ENCODE results near the gene ARSA. TPM values are rescaled to one million over a fixed set of nuclear protein-coding genes. Genes with fewer than 3 reads are reported as not detected.

The ARSA gene
- total and polyA plus RNA-seq, 2 of the 13 experiments (the other 11 are each of a cell fraction or from before 2014, with no cell fraction given), result 9.0 to 11.5 TPM

DNA sequence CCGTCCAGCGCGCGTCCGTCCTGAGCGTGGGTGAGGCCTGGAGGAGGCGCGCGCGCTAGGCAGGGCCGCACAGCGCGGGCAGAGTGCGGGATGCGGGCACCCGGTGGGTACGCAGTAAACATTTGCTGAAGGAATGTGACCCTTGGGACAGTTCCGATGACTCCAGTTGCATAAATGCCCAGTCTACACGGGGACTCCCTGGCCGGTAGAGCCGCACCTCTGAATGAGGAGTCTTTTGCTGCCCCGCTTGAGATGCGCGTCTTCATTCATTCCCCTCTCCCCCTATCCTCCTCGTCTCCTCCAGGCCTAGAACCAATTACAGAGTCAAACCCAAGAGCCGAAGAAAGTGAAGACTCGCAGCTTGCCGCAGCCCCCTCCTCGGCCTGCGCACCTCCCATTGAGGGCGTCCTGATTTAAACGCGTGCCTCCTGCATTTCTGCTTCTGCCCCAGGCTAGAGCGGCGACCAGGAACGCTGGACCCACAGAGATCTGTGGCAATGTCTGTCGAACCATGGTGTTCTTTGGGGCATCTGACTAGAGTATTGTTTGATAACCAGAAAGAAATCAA, 44.6 kb downstream of the ARSA start (continued):
- 0 out of 2 replicates have a peak, but pooled peaks have one; percentile 67 for TF ChIP-seq ARID2 (CRISPR knock-in tag; IDR thresholded peaks at IDR 0.05; ENCODE audit: borderline replicate concordance)
- TF ChIP-seq, protein P1, sequence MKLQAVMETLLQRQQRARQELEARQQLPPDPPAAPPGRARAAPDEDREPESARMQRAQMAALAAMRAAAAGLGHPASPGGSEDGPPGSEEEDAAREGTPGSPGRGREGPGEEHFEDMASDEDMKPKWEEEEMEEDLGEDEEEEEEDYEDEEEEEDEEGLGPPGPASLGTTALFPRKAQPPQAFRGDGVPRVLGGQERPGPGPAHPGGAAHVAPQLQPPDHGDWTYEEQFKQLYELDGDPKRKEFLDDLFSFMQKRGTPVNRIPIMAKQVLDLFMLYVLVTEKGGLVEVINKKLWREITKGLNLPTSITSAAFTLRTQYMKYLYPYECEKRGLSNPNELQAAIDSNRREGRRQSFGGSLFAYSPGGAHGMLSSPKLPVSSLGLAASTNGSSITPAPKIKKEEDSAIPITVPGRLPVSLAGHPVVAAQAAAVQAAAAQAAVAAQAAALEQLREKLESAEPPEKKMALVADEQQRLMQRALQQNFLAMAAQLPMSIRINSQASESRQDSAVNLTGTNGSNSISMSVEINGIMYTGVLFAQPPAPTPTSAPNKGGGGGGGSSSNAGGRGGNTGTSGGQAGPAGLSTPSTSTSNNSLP (IDR thresholded peaks at IDR 0.05; ENCODE audit: low read depth, low read length), result no peak
- no peak; the same call in 1 of the 2 replicates for TF ChIP-seq NFKB2 (CRISPR knock-in tag; IDR thresholded peaks at IDR 0.05; ENCODE audit: borderline replicate concordance)
- TF ChIP-seq, protein P2, sequence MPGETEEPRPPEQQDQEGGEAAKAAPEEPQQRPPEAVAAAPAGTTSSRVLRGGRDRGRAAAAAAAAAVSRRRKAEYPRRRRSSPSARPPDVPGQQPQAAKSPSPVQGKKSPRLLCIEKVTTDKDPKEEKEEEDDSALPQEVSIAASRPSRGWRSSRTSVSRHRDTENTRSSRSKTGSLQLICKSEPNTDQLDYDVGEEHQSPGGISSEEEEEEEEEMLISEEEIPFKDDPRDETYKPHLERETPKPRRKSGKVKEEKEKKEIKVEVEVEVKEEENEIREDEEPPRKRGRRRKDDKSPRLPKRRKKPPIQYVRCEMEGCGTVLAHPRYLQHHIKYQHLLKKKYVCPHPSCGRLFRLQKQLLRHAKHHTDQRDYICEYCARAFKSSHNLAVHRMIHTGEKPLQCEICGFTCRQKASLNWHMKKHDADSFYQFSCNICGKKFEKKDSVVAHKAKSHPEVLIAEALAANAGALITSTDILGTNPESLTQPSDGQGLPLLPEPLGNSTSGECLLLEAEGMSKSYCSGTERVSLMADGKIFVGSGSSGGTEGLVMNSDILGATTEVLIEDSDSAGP (CRISPR knock-in tag; IDR thresholded peaks at IDR 0.05; ENCODE audit: borderline replicate concordance), result peak; percentile 6; the same call in 1 of the 2 replicates
- TF ChIP-seq MYC (CRISPR knock-in tag; IDR thresholded peaks at IDR 0.05; ENCODE audit: borderline replicate concordance), result 0 out of 2 replicates have a peak, but pooled peaks have one; percentile 3
- peak; percentile 27; the same call in 1 of the 2 replicates for TF ChIP-seq ZSCAN31 (CRISPR knock-in tag; IDR thresholded peaks at IDR 0.05; ENCODE audit: low read depth)
- 0 out of 2 replicates have a peak, but pooled peaks have one; percentile 20 for TF ChIP-seq REL (CRISPR knock-in tag; conservative IDR thresholded peaks at IDR 0.05)
- TF ChIP-seq, protein P3, sequence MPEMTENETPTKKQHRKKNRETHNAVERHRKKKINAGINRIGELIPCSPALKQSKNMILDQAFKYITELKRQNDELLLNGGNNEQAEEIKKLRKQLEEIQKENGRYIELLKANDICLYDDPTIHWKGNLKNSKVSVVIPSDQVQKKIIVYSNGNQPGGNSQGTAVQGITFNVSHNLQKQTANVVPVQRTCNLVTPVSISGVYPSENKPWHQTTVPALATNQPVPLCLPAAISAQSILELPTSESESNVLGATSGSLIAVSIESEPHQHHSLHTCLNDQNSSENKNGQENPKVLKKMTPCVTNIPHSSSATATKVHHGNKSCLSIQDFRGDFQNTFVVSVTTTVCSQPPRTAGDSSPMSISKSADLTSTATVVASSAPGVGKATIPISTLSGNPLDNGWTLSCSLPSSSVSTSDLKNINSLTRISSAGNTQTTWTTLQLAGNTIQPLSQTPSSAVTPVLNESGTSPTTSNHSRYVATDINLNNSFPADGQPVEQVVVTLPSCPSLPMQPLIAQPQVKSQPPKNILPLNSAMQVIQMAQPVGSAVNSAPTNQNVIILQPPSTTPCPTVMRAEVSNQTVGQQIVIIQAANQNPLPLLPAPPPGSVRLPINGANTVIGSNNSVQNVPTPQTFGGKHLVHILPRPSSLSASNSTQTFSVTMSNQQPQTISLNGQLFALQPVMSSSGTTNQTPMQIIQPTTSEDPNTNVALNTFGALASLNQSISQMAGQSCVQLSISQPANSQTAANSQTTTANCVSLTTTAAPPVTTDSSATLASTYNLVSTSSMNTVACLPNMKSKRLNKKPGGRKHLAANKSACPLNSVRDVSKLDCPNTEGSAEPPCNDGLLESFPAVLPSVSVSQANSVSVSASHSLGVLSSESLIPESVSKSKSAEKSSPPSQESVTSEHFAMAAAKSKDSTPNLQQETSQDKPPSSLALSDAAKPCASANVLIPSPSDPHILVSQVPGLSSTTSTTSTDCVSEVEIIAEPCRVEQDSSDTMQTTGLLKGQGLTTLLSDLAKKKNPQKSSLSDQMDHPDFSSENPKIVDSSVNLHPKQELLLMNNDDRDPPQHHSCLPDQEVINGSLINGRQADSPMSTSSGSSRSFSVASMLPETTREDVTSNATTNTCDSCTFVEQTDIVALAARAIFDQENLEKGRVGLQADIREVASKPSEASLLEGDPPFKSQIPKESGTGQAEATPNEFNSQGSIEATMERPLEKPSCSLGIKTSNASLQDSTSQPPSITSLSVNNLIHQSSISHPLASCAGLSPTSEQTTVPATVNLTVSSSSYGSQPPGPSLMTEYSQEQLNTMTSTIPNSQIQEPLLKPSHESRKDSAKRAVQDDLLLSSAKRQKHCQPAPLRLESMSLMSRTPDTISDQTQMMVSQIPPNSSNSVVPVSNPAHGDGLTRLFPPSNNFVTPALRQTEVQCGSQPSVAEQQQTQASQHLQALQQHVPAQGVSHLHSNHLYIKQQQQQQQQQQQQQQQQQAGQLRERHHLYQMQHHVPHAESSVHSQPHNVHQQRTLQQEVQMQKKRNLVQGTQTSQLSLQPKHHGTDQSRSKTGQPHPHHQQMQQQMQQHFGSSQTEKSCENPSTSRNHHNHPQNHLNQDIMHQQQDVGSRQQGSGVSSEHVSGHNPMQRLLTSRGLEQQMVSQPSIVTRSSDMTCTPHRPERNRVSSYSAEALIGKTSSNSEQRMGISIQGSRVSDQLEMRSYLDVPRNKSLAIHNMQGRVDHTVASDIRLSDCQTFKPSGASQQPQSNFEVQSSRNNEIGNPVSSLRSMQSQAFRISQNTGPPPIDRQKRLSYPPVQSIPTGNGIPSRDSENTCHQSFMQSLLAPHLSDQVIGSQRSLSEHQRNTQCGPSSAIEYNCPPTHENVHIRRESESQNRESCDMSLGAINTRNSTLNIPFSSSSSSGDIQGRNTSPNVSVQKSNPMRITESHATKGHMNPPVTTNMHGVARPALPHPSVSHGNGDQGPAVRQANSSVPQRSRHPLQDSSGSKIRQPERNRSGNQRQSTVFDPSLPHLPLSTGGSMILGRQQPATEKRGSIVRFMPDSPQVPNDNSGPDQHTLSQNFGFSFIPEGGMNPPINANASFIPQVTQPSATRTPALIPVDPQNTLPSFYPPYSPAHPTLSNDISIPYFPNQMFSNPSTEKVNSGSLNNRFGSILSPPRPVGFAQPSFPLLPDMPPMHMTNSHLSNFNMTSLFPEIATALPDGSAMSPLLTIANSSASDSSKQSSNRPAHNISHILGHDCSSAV (CRISPR knock-in tag; IDR thresholded peaks at IDR 0.05; ENCODE audit: borderline replicate concordance), result no peak
- TF ChIP-seq, protein P4, sequence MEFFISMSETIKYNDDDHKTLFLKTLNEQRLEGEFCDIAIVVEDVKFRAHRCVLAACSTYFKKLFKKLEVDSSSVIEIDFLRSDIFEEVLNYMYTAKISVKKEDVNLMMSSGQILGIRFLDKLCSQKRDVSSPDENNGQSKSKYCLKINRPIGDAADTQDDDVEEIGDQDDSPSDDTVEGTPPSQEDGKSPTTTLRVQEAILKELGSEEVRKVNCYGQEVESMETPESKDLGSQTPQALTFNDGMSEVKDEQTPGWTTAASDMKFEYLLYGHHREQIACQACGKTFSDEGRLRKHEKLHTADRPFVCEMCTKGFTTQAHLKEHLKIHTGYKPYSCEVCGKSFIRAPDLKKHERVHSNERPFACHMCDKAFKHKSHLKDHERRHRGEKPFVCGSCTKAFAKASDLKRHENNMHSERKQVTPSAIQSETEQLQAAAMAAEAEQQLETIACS (CRISPR knock-in tag; IDR thresholded peaks at IDR 0.05), result peak; percentile 64; the same call in 1 of the 2 replicates
- 0 out of 2 replicates have a peak, but pooled peaks have one; percentile 4 for TF ChIP-seq HOXA9 (CRISPR knock-in tag; IDR thresholded peaks at IDR 0.05; ENCODE audit: borderline replicate concordance)
- peak; percentile 10; the same call in 1 of the 2 replicates for TF ChIP-seq REPIN1 (CRISPR knock-in tag; IDR thresholded peaks at IDR 0.05; ENCODE audit: borderline replicate concordance, low read depth)
- peak; percentile 12; the same call in 1 of the 2 replicates for TF ChIP-seq SRY (CRISPR knock-in tag; IDR thresholded peaks at IDR 0.05)

Data from HepG2 (cell line).